Measurements from ENCODE around the gene ITGA11.

DNA sequence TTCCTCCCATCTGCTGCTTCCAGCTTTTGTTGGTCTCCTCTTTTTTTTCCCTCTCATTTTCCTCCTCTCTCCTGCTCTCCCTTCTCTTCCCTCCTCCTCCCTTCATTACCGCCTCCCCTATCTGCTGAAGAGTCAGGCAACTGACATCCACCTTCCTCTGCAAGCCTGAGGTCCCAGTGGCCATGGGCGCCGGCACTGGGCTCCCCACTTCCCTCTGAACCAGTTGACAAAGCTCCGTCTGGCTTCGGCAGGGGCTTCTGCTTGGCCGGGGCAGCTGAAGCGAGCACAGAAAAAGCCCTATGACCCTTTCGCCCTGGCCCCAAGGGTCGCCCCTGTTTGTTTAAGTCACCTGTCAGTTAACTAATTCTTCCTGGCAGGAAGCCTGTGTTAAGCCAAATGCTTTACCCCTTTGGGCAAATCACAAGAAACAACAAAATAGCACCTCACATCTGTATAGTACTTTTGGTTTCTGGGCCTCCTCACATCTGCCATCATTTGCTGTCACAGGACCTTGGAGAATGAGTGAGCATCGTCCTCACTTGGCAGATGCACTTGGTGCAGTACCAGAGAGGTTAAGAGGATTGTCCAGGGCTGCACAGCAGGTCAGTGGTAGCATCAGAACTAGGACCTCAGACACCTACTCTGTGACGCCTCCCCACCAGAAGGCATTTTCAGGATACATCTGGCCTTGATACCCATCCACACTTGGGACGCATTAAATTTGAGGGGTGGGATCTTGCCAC lies 27.7 kb downstream of the ITGA11 start:
- TF ChIP-seq, protein P1, sequence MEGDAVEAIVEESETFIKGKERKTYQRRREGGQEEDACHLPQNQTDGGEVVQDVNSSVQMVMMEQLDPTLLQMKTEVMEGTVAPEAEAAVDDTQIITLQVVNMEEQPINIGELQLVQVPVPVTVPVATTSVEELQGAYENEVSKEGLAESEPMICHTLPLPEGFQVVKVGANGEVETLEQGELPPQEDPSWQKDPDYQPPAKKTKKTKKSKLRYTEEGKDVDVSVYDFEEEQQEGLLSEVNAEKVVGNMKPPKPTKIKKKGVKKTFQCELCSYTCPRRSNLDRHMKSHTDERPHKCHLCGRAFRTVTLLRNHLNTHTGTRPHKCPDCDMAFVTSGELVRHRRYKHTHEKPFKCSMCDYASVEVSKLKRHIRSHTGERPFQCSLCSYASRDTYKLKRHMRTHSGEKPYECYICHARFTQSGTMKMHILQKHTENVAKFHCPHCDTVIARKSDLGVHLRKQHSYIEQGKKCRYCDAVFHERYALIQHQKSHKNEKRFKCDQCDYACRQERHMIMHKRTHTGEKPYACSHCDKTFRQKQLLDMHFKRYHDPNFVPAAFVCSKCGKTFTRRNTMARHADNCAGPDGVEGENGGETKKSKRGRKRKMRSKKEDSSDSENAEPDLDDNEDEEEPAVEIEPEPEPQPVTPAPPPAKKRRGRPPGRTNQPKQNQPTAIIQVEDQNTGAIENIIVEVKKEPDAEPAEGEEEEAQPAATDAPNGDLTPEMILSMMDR (conservative IDR thresholded peaks at IDR 0.05; ENCODE audit: low read depth, low read length) = no peak
- TF ChIP-seq EZH2 (IDR thresholded peaks at IDR 0.05; ENCODE audit: low read length, unreplicated experiment) = no peak

Data from PC-3 (cell line).